MM.1S (cell line): Measurements from ENCODE around the gene UPP1.

Experiments used
- EZH2 ChIP-seq: fragments of 300-600 bp; sonication (generic); optimal IDR thresholded peaks from 2 replicates; pipeline ENCODE3; 2017; ENCODE audit warnings: low read depth, mild to moderate bottlenecking, antibody characterized with exemption, low read length, mixed read lengths
- EZH2phosphoT487 ChIP-seq: fragments of 300-600 bp; sonication (generic); IDR thresholded peaks from 2 replicates; pipeline ENCODE4 v1.6.1; 2018; ENCODE audit warnings: antibody characterized with exemption, low read length
- TF ChIP-seq, protein P1 (sequence below): fragments of 300-600 bp; sonication (generic); IDR thresholded peaks from 2 replicates; pipeline ENCODE4 v1.5.1; 2016; ENCODE audit warnings: antibody characterized with exemption, low read length, mixed read lengths

DNA sequence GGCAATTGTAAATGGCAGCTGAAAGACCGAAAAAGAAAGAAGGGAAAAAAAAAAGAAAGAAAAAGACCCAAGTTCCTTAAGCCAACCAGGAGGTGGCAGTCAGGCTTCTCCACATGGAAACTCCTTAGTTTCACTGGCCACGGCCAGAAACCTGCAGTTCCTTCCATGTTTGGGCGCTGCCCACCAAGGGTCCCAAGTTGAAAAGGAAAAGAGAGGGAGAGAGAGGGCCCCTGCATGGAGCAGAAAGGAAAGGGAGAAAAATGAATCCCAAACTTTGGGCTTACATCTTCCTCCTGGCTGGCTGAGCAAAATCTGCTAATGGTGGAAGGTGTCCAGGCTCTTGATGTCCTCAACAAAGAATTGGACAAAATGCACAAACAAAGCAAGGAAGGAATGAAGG, 50.4 kb downstream of the UPP1 start:
- TF ChIP-seq, protein P1, sequence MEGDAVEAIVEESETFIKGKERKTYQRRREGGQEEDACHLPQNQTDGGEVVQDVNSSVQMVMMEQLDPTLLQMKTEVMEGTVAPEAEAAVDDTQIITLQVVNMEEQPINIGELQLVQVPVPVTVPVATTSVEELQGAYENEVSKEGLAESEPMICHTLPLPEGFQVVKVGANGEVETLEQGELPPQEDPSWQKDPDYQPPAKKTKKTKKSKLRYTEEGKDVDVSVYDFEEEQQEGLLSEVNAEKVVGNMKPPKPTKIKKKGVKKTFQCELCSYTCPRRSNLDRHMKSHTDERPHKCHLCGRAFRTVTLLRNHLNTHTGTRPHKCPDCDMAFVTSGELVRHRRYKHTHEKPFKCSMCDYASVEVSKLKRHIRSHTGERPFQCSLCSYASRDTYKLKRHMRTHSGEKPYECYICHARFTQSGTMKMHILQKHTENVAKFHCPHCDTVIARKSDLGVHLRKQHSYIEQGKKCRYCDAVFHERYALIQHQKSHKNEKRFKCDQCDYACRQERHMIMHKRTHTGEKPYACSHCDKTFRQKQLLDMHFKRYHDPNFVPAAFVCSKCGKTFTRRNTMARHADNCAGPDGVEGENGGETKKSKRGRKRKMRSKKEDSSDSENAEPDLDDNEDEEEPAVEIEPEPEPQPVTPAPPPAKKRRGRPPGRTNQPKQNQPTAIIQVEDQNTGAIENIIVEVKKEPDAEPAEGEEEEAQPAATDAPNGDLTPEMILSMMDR, result peak; percentile 40
- no peak for TF ChIP-seq EZH2
- no peak for TF ChIP-seq EZH2phosphoT487
